Stimulated activated CD8-positive, alpha-beta memory T cell treated with anti-CD3 and anti-CD28 coated beads, Interleukin-4, amount 100 ng/mL, for 4 hours (primary cell): ENCODE measurements around the gene ZNF653.
"Not testable (repeated sequence)": the region's sequence is repeated elsewhere in the genome, so short reads cannot be mapped to it uniquely, and the experiment has no call there.

Source experiments
- DNase-seq, 2 donors: peaks; one replicate each; pipeline ENCODE4 v3.0.0-alpha.2; 2020; ENCODE audit warnings: low read depth in 2 of 2, low spot score in 1 of 2

The ZNF653 gene

GRCh38 chr19:11483366-11484111 is 22.1 kb downstream of the ZNF653 start:
- DNase-seq = no peak

DNA sequence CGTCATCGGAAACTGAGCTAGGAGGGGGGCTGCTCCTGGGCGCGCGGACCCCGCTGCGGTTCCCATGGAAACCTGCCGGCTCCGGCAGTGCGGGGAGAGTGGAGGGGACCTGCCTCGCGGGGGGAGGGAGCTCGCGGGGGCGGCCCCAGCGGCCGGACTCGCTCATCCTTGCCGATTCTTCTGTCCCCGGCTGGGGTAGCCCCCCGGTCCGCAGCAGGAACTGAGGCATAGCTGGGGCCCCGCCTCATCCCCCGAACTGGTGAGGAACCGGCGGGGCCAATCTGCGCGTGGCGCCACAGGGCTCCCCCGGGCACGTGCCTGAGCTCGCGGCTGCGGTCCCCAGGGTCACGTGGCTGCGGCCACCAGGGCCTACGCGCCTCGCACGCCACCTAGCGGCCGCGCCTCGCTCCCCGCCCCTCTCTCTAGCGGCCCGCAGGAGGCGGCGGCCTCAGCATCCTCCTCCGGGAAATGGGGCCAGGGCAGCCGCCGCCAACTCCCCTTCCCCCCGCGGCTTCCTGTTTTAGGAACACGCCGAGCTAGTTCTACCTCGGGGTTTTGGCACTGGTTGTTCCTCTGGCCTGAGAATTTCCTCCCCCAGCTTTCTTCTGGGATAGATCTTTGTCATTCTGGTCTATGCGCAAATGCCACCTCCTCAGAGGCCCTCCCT is 23.1 kb downstream of the ZNF653 start:
- peak; percentile 56 to 57 for DNase-seq

DNA sequence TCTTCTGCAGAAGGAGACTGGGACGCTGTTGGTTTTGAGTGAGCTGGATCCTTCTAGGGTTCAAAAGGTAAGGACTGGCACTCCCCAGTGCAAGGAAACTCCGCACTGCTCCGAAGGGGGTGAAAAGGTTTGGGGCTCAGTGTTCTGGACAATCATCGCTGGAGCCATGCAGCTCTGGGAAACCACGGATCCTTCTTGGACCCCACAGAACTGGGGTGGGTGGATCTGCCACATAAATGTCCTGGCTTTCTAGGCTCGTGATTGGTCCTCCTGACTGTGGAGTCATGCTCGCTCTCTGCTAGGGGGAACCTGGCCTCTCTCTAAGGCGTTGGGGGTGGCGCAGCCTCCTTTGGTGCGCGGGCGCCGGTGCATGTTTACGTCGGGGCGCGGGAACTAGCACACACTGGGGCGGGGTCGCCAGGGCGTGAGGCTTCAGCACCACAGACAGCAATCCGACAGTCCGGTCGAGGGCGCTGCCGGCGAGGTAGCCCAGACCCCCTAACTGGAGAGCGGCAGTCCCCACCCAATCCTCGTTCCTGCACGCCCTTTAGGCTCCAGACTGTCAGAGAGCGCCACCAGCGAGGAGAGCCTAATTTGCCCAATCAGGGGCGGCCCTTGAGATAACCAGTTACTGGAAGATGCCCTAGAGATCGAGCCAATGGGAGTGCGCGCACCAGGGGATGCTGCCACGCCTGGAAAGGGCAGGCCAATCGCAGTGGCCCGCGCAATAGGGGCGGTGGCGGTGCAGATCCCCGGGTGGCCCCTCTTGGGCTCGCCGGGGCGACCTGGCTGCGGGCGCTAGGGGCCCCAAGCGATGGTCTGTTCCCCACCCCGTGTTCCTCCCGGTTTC is 23.9 kb downstream of the ZNF653 start:
- DNase-seq = peak; percentile 31 to 45

DNA sequence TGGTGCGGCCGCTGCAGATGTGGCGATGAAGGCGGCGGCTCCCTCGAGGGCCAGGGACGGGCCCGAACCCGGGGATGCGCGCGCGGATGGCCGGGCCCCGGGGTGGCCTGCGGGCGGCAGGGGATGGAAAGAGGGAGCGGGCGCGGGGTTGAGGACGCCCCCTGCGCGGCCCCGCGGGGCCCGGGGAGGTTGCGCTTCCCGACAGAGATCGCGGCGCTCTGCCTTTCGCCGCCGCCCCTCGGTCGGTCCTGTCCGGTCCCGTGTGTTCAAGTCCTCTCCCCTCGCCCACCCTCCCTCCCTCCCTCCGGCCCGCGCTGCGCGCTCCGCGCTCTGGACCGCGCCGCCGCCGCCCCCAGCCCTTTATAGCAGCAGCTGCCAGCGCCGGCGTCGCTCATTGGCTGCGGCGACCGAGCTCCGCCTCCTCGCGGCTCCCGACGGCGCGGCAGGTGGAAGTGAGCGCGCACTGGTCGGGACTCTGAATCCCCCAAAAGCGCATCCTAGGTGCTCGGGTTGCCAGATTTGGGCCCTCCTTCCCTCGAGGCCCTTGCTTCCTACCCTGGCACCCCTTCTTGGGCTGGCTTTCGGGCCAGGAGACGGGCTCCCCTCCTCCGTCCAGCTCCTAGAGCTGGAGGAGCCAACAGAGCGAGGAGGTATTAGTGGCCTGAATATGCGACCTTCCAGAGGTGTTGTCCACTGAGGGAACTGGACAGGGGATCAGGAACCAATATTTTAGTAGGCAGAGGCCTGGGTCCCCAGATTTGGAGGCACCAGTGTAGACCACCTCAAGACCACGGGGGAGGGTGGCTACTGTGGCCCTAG is 24.7 kb downstream of the ZNF653 start, which contains the start of gene ELAVL3:
TSS of gene ELAVL3 (minus strand) at position 332 of the 819 bp plus-strand sequence. CDS start 438 bp downstream, outside the sequence.
- no peak for DNase-seq

DNA sequence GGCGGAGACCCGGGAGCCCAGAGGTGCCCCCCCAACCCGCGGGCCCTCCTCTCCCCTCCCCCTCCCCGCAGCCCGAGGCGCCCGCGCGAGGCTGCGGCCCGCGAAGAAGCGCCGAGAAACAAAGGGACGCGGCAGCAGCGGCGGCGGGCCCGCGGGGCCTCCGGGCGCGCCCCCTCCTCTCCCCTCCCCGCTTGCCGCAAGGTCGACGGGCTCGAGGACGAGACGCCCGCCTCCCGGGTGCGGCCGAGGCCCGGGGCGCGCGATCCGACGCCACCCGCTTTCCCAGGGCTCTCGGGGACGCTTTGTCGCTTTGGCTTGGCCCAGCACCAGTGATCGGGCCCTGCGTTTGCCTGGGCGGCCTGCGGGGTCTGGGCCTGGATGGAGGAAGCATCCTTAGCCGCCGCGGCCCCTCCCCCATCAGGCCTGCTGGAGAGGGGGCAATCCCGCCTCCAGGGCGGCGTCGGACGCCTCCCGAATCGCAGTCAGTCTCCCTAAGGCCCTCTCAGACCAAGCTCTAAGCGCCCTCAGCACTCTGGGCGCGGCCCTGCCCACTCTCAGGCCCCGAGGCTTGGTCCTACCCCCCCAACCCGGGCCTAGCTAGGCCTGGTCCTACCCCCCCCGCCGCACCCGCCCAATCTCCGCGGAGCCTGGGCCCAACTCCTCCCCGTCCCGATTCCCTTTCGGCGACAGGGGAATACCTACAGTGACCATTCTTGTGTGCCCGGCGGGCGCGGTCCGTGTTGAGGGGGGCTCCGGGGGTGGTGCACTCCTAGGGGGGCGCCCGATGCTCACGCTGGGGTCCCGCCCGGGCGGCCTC is 25.5 kb downstream of the ZNF653 start:
- DNase-seq = no peak

- DNase-seq = no peak
Measured at GRCh38 chr19:11479090-11479897, 26.3 kb downstream of the ZNF653 start.

DNA sequence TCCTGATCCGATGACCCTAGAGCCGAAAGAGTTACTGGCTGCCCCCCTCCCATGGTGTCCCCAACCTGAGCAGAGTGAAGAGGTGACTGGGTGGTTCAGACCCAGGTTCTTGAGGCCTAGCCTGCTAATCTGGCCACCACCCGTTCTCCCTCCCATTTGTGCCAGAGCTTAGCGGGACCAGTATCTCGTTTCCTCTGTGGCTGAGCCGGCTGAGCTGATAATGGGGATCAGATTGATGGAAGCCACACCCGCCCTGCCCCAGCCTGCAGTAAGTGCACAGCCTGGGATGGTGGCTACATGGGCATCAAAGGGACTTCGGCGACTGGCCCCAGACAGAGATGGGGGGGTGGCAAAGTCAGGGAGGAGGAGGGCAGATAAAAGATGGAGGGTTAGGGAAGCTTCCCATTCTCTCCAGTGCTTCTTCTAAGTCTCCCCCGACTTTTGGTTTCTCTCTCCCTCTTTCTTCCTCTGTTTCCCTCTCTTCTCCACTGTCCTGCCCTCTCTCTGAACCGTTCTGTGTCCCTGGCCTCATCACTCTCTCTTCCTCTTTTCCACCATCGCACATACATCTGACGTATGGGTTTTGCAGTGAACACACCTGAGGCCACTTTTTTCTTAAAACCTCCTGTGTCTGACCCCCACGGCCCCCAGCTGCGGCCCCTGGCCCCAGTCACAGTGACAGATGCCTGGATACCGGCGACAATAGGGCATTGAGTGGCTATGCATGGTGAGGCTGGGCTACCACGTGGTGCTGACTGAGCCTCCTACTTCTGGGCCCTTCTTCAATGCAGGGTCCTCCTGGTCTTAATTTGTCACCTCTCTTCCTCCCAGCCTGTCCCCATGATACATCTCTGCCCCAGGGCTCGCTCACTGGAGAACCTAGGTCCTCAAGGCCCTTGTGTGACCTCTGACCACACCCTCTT is 27.2 kb downstream of the ZNF653 start:
- no peak for DNase-seq

DNA sequence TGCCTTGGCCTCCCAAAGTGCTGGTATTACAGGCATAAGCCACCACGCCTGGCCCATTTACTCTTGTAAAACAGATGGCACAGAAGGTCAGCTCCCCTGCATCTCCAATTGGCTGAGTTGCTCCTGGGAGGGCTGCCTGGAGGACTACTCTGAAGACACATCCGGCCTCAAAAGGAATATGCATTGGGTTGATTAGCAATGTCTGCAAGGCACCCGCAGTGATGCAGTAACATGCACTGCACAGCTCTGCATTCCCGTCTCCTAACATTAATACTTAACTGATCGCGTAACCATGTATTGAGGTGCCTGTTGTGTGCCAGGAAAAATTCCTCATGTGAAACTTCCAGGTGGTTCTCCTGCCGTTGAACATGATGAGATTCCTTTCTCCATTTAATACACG is 29.8 kb downstream of the ZNF653 start:
- DNase-seq = no peak

DNA sequence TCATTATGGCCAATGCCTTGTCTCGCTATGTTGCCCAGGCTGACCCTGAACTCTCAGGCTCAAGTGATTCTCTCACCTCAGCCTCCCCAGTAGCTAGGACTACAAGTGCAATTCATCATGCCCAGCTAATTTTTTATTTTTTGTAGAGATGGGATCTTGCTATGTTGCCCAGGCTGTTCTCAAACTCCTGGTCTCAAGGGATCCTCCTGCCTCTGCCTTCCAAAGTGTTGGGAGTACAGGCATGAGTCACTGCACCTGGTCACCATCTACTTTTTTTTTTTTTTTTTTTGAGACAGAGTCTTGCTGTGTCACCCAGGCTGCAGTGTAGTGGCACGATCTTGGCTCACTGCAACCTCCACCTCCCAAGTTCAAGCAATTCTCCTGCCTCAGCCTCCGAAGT is 30.3 kb downstream of the ZNF653 start:
- not testable (repeated sequence) for DNase-seq

DNA sequence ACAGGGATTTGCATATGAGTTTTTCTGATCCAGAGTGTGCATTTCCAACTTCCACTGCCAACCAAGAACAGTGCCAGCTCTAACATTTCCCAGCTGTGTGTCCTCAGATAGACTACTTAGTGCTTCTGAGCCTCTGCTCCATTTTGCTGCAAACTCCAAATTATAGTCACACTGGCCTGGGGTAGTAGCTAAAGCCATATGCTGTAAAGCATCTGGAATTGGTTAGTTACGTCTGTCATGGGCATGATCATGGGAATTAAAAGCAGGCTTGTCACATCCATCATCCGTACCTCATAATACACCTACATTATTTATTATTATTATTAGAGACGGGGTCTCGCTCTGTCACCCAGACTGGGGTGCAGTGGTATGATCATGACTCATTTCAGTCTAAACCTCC is 31.9 kb downstream of the ZNF653 start:
- no peak for DNase-seq

DNA sequence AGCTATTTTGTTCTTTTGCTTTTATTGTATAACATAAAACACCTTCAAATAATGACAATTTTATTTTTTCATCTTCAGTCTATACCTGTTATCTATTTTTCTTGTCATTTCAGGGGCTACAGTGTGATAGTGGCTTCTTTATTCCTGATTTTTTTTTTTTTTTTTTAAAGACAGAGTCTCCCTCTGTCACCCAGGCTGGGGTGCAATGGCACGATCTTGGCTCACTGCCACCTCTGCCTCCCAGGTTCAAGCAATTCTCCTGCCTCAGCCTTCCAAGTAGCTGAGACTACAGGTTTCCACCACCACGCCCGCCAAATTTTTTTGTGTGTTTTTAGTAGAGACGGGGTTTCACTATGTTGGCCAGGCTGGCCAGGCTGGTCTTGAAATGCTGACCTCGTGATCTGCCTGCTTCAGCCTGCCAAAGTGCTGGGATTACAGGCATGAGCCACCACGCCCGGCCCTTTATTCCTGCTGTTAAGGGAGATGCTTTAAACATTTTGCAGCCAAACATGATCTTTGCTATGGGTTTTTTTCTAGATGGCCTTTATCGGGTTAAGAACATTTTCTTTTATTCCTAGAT is 37.3 kb downstream of the ZNF653 start:
- DNase-seq = not testable (repeated sequence)

DNA sequence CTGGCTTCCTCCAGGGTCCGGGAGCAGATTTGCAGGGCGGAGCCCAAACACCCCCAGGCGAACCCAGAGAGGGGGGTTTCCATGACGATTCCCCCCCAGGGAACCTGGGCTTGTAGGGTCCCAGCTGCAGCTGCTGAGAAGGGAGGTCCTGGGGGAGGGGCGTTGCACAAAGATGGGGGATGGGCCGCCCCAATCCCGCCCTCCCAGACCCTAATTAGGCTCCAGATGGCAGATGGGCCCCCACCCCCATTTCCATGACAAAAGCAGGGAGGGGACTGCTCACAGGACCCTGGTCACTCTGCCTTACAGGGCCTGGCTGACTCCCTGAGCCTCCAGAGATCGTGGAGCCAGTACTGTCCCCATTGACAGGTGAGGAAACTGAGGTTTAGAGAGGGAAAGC is 40.0 kb downstream of the ZNF653 start:
- no peak for DNase-seq

DNA sequence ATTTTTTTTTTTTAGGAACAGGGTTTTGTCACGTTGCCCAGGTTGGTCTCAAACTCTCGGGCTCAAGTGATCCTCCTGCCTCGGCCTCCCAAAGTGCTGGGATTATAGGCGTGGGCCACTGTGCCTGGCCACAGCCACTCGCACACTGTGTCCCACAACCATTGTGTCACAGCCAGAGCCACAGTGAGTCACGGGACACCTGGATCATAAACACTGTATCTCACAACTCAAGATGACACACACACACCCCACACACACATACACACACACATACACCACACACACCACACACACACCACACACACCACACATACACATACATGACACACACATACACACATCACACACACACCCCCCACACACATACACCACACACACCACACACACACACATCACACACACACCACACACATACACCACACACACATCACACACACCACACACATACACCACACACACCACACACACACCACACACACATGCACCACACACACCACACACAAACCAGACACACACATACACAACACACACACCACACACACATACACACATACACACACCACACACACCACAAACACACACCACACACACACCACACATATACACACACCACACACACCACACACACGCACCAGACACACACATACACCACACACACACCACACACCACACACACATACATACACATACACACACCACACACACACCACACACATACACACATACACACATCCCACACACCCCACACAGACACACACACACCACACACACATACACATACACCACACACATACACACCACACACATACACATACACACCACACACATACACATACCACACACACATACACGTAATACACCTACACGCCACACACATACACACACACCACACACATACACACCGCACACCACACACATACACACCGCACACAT is 41.0 kb downstream of the ZNF653 start:
- DNase-seq = no peak

DNA sequence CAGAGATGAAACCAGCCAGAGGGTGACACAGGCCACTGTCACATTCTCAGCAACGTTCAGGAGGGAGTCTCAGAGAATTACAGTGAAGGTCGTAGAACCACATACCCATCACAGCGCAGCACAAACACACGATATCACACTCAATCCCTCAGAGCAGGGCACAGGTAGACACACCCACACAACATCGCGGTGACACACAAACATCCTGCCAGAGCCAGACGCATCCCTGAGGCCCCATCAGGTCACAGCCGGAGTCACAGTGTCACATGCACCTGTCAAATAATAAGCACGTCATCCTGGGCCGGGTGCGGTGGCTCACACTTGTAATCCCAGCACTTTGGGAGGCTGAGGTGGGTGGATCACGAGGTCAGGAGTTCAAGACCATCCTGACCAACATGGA is 42.2 kb downstream of the ZNF653 start:
- DNase-seq = no peak

GRCh38 chr19:11461453-11461852 is 44.2 kb downstream of the ZNF653 start:
- DNase-seq = no peak

DNA sequence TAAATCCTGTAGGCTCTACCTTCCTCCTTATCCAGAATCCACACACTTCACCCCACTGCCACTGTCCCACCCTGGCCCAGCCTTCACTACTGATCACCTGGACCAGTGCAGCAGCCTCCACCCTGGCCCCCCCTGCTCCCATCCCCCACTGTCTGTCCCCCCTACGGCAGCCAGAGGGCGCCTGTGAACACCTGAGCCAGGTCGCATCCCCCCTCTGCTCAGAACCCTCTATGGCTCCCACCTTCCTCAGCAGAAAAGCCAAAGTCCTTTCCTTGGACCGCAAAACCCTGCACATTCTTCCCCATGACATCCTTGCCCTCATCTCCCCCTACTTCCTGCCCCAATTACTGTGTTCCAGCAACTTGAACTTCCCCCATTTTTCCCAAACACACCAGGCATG is 45.4 kb downstream of the ZNF653 start:
- DNase-seq = no peak

DNA sequence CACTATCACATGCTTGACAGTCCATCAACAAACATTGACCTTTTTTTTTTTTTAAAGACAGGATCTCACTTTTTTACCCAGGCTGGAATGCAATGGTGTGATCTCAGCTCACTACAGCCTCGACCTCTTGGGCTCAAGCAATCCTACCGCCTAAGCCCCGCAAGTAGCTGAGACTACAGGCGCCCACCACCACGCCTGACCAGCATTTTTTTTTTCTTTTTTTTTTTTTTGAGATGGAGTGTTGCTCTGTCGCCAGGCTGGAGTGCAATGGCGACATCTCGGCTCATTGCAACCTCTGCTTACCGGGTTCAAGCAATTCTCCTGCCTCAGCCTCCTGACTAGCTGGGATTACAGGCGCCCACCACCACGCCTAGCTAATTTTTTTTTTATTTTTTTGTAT is 46.7 kb downstream of the ZNF653 start:
- not testable (repeated sequence) for DNase-seq
